Choroid plexus epithelial cell (primary cell): ENCODE measurements around the gene PAX3.
A peak's percentile ranks its signal among the peaks of the same experiment; 100 is the strongest.

ENCODE experiments used
- DNase-seq: peaks from one replicate; pipeline ENCODE4 v3.0.0-alpha.2; 2010; ENCODE audit warnings: low read depth
- H3K4me3 ChIP-seq: 2 replicates; pipeline ENCODE4 v1.5.1; 2011; ENCODE audit warnings: low read depth, mild to moderate bottlenecking, control low read depth, low read length, moderate library complexity
- CTCF ChIP-seq: conservative IDR thresholded peaks from 2 replicates; pipeline ENCODE4 v1.5.1; 2011; ENCODE audit warnings: low read depth, mild to moderate bottlenecking, control low read depth, inconsistent platforms, low read length, moderate library complexity

Gene PAX3

GRCh38 chr2:222318026-222318711, 19.4 kb upstream of the PAX3 start:
- peak; percentile 60 for TF ChIP-seq CTCF
- DNase-seq = peak; percentile 81
- peak overlapping the region; percentile 55 for H3K4me3 ChIP-seq

GRCh38 chr2:222315443-222316121, 16.8 kb upstream of the PAX3 start:
- no peak for TF ChIP-seq CTCF
- DNase-seq = no peak

GRCh38 chr2:222313816-222314215, 15.0 kb upstream of the PAX3 start:
- H3K4me3 ChIP-seq = no peak overlapping the region
- TF ChIP-seq CTCF = no peak
- DNase-seq = no peak

More at GRCh38 chr2:222315443-222316121, 16.8 kb upstream of the PAX3 start:
- no peak overlapping the region for H3K4me3 ChIP-seq

GRCh38 chr2:222311978-222312738, 13.4 kb upstream of the PAX3 start:
- no peak for DNase-seq
- no peak for TF ChIP-seq CTCF
- H3K4me3 ChIP-seq = no peak overlapping the region

GRCh38 chr2:222311319-222311977, 12.7 kb upstream of the PAX3 start:
- no peak for TF ChIP-seq CTCF
- peak; percentile 6 for DNase-seq
- no peak overlapping the region for H3K4me3 ChIP-seq

- no peak for TF ChIP-seq CTCF
- H3K4me3 ChIP-seq = no peak overlapping the region
- DNase-seq = no peak
These were observed 12.0 kb upstream of the PAX3 start for GRCh38 chr2:222310747-222311318.
